GM19438 (cell line): ENCODE data around the gene MBD5.

Experiments used
- ATAC-seq: cut with Tn5 transposase; IDR thresholded peaks from one replicate; pipeline ENCODE4 v1.9.1; 2021; ENCODE audit warnings: low read depth; ENCODE audit not compliant: unreplicated experiment

The MBD5 gene

GRCh38 chr2:148207111-148207510, 186.2 kb downstream of the MBD5 start:
- ATAC-seq, result no peak

- ATAC-seq, result no peak
Observed at GRCh38 chr2:148209603-148210002, 188.7 kb downstream of the MBD5 start.

DNA sequence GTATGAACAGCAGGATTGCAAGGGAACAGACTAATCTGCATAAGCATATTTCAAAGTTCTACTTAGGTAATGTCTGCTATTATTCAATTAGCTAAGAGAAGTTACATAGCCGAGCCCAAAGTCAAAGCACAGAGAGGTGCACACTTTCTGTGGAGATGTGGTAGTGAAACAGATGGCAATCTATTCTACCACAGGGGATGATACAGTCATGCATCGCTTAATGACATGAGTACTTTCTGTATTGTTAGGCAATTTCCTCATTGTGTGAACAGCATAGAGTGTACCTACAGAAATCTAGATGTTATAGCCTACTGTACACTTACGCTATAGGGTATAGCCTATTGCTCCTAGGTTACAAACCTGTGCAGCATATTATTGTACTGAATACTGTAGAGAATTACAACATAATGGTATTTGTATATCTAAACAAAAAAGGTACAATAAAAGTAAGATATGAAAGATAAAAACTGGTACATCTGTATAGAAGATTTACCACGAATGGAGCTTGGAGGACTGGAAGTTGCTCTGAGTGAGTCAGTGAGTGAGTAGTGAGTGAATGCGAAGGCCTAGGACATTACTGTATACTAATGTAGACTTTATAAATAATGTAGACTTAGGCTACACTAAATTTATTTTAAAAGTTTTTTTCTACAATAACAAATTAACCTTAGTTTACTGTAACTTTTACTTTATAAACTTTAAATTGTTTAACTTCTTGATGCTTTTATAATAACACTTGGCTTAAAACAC, 197.6 kb downstream of the MBD5 start:
- no peak for ATAC-seq

GRCh38 chr2:148221166-148221565, 200.3 kb downstream of the MBD5 start:
- ATAC-seq, result no peak

GRCh38 chr2:148221926-148222325, 201.0 kb downstream of the MBD5 start:
- ATAC-seq, result no peak

DNA sequence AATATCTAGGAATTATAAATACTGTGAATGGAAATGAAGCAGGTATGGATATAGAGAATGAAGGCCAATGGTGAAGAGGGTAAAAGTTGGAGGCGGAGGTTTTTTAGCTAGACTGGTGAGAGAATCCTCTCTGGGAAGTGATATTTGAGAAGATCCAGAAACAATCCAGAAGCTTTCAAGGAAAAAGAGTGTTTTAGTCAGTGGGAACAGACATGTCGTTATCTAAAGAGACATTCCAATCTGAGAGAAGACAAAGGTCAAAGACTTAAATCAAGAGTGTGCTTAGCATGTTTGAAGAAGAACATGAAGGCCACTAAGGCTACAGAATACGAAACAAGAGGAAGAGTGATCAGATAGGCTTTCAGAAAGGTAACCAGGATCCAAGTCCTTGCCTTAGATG, 211.0 kb downstream of the MBD5 start:
- no peak for ATAC-seq

DNA sequence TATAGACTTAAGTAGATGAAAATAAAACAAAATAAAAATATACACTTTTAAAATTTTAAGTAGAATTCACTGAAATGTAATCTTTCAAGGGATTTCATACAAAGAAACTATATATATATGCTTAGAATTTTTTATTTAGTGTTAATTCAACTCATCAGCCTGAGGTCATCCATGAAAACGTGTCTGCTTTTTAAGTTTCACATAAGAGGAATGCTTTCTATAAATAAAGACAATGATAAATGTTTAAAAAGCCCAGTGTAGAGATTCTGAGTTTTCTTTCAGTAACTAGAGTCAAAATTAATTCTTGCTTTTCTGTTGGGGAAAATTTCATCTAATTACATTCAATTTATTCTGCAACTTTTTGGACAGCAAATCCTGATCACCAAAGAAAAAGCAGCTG, 213.3 kb downstream of the MBD5 start:
- ATAC-seq, result no peak

GRCh38 chr2:148237911-148238310, 217.0 kb downstream of the MBD5 start:
- no peak for ATAC-seq

DNA sequence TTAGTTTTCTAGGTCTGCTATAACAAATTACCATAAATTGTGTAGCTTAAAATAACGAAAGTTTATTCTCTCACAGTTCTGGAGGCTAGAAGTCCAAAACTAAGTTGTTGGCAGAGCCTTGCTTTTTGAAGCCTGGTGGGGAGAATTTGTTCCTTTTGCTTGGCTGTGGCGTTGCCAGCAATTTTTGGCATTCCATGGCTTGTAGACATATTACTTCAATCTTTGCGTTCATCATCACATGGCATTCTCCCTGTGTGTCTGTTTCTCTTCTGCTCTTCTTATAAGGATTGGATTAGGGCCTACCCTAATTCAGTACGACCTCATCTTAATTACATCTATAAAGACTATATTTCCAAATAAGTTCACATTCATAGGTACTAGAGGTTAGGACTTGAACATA, 217.7 kb downstream of the MBD5 start:
- no peak for ATAC-seq

DNA sequence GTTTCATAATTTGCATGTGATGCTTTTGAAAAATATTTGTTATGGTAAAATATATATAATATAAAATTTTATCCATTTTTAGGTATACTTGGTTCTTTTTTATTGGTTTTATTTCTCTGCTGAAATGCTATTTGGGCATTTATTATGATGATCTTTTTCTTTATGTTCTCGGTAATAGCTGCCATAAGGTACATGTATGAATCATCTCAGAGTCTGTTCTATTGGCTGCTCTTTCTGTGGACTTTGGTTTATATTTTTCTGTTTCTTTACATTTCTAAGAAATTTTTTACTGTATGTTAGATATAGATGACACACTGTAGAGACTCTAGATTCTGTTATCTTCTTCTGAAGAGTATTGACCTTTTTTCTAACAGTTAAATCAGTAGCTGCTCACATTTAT, 219.9 kb downstream of the MBD5 start:
- ATAC-seq, result no peak

DNA sequence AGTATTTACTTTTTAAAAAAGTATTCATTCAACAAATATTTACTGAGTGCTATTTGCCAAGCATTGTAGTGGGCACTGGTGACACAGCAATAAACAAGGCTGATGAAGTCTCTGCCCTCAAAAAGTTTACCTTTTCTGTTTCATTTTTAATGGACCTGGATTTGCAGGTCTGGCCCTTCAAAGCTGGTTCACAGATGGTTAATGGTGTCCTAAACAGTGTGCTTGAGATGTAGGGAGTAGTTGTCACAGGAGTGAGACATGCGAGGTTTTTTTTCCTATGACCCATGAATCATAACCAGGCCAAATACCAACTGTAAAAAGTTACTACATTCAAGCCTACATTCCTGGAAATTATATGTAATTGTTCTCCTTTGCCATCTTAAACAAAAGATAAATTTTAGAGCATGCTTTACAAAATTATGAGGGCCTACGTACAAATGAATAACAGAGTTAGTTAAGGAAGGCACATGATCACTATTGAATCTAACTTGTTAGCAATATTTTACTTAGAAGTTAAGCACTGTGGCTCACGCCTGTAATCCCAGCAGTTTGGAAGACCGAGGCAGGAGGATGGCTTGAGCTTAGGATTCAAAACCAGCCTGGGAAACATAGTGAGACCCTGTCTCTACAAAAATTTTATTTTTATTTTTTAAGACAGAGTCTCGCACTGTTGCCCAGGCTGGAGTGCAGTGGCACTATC, 223.9 kb downstream of the MBD5 start:
- ATAC-seq, result no peak

GRCh38 chr2:148251993-148252392, 231.1 kb downstream of the MBD5 start:
- no peak for ATAC-seq

GRCh38 chr2:148252646-148253045, 231.8 kb downstream of the MBD5 start:
- no peak for ATAC-seq

DNA sequence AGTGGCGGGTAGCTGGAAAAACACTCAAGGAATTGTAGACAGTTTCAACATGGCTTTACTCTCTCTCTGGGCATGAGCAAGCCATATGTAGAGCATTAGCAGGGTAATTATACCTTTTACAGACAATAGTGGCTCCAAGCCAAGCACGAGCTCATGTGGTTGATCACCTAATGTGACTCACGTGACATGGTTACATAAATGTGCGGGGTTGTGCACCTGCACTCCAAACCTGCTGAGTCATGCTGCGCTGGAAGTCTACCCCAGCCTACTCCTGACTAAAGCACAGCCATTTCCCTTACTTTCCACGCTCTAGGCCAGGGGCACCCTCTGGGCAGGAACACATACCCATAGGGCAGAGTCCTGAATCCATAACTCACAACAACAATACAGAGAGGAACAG, 232.8 kb downstream of the MBD5 start:
- no peak for ATAC-seq

DNA sequence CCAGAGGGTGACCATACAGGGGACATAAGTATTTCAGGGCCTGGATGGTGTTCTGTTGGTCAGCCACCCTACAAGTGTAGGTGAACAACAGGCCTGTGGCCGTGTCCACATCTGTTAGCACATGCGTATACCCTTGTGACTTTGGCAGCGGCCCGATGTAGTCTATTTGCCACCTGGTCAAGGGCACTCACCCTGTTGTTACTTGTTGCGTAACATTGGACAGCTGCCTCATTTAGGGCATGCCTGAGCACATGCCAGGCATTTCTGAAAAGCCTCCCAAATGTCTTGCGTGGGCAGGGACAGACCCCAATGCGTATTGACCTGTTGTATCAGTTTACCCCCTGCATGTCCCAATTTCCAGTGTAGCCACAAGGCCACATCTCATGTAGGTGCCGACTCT, 235.0 kb downstream of the MBD5 start:
- no peak for ATAC-seq

DNA sequence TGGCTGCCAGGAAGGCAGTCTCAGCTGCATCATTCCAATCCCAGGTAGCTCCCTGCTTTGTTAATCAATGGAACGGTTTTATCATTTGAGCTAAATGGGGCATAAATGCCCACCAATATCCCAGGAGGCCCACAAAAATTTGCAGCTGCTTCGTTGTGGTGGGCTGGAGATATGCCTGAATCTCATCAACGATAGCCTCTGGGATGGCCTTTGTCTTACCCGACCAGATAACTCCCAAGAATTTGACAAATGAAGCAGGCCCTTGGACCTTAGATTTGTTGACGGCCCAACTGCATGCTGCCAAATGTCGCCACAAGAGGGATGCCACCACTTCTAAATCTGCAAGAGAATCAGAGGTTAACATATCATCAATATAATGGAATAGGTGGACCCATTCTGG, 236.4 kb downstream of the MBD5 start:
- no peak for ATAC-seq

DNA sequence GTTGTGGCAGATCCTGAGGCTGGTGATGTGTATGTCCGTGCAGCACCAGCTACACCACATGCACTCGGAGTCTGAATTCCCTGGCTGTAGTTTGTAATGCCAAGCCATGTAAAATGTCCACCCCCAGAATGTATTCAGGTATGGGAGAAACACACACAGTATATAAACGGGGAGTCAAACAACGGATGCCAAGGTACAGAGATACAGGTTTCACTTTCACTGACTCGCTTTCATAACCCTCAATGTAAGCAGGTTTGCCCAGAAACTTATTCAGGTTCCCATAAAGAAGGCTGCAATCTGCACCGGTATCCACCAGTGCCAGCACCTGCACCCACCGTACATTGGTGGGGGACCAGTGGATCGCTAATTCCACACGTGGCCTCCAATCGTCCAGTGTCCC, 237.2 kb downstream of the MBD5 start:
- no peak for ATAC-seq

GRCh38 chr2:148259674-148260073, 238.8 kb downstream of the MBD5 start:
- ATAC-seq, result no peak

DNA sequence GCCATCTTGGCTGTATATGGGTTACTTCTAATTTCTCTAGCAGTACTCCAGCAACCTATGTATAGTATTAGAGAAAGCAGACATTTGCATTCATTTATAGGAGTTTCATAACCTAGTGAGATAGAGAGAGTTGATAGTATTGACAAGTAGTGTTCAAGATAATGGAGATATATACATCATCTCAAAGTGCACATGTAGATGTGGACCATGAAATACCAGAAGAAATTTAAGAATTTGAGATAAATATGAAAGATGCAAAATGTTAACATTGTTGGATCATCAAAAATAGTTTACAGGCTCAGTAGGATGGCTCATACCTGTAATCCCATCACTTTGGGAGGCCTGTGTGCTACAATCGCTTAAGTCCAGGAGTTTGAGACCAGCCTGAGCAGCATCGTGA, 243.0 kb downstream of the MBD5 start:
- no peak for ATAC-seq

DNA sequence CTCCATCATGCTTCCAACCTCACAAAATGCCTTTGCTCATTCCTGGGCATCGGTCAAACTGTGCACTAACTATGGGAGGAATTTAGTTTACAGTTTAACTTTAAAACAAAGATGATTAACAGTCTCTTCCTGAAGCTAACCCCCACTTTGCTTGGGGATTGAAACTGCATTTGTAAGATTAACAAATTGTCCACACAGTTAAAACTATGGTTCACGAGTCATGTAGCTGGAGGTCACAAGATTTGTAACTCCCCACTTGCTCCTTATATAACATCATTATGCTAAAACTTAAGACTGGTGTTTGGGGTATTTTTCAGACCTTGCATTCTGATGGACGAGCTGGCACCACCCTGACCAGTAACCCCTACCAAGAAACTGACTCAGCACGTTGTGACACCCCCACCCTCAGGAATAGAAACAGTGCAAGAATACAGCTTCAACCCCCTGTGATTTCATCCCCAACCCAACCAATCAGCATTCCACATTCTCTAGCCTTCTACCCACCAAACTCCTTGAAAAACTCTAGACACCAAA, 252.3 kb downstream of the MBD5 start:
- ATAC-seq, result no peak

- no peak for ATAC-seq
Observed at GRCh38 chr2:148279216-148279615, 258.3 kb downstream of the MBD5 start.

- ATAC-seq, result no peak
Observed at GRCh38 chr2:148282201-148282600, 261.3 kb downstream of the MBD5 start.
